ENCODE data around the gene LIAS. TPM values are rescaled to one million over a fixed set of nuclear protein-coding genes. Genes with fewer than 3 reads are reported as not detected.
"Not testable (repeated sequence)": the region's sequence is repeated elsewhere in the genome, so short reads cannot be mapped to it uniquely, and the experiment has no call there.

LIAS gene
- total RNA-seq (ENCODE audit: low replicate concordance): 21.0 and 22.0 TPM in 2 replicates
- long read RNA-seq, full-length matches to known transcripts: 46 of 51 reads
- long read RNA-seq, partial matches to known transcripts: 2 of 51 reads
- long read RNA-seq, other reads (novel, unspliced or antisense): 3 of 51 reads

- no peaks in the 10 kb centered on the region for H3K27me3 Mint-ChIP-seq
- no peak for TF ChIP-seq CTCF (conservative IDR thresholded peaks at IDR 0.05)
- peak within 1 kb of the TSS; percentile 99 for H3K27ac Mint-ChIP-seq
- peaks cover 4% of the 10 kb centered on the region for H3K4me1 Mint-ChIP-seq (ENCODE audit: unreplicated experiment)
- no peaks in the 10 kb centered on the region for H3K9me3 Mint-ChIP-seq
- peak; percentile 95 for DNase-seq (ENCODE audit: extremely low spot score, unreplicated experiment)
- peaks cover 40% of the 10 kb centered on the region for H3K36me3 Mint-ChIP-seq
- H3K4me3 Mint-ChIP-seq: peak within 1 kb of the TSS; percentile 98
Measured at GRCh38 chr4:39458505-39459300, at the start of gene LIAS, which contains the start of gene RPL9. LIAS (plus strand) TSS chr4:39459056; CDS start chr4:39459118, 62 bp downstream. RPL9 (minus strand) TSS chr4:39458922; CDS start chr4:39458439, 483 bp downstream.

- TF ChIP-seq CTCF (conservative IDR thresholded peaks at IDR 0.05): peak; percentile 15
- H3K9me3 Mint-ChIP-seq: no peaks in the 10 kb centered on the region
- H3K27me3 Mint-ChIP-seq: no peaks in the 10 kb centered on the region
- H3K4me3 Mint-ChIP-seq: no peak overlapping the region
- H3K4me1 Mint-ChIP-seq (ENCODE audit: unreplicated experiment): peaks cover 11% of the 10 kb centered on the region
- DNase-seq (ENCODE audit: extremely low spot score, unreplicated experiment): no peak
- no peaks in the 10 kb centered on the region for H3K36me3 Mint-ChIP-seq
- no peak overlapping the region for H3K27ac Mint-ChIP-seq
Measured at GRCh38 chr4:39410415-39410814, 48.4 kb upstream of the LIAS start.

GRCh38 chr4:39411561-39411960, 47.3 kb upstream of the LIAS start:
- H3K9me3 Mint-ChIP-seq; H3K27me3 Mint-ChIP-seq; H3K4me3 Mint-ChIP-seq; H3K27ac Mint-ChIP-seq; DNase-seq (ENCODE audit: extremely low spot score, unreplicated experiment); H3K36me3 Mint-ChIP-seq: not testable (repeated sequence)
- H3K4me1 Mint-ChIP-seq (ENCODE audit: unreplicated experiment): peaks cover 10% of the 10 kb centered on the region

GRCh38 chr4:39415678-39416283, 43.1 kb upstream of the LIAS start:
- H3K27me3 Mint-ChIP-seq: no peaks in the 10 kb centered on the region
- no peak overlapping the region for H3K4me3 Mint-ChIP-seq
- no peaks in the 10 kb centered on the region for H3K36me3 Mint-ChIP-seq
- H3K4me1 Mint-ChIP-seq (ENCODE audit: unreplicated experiment): no peaks in the 10 kb centered on the region
- DNase-seq (ENCODE audit: extremely low spot score, unreplicated experiment): no peak
- TF ChIP-seq CTCF (conservative IDR thresholded peaks at IDR 0.05): no peak
- H3K9me3 Mint-ChIP-seq: no peaks in the 10 kb centered on the region
- no peak overlapping the region for H3K27ac Mint-ChIP-seq

- H3K9me3 Mint-ChIP-seq: no peaks in the 10 kb centered on the region
- H3K4me3 Mint-ChIP-seq: no peak overlapping the region
- H3K27me3 Mint-ChIP-seq: no peaks in the 10 kb centered on the region
- TF ChIP-seq CTCF (conservative IDR thresholded peaks at IDR 0.05): no peak
- DNase-seq (ENCODE audit: extremely low spot score, unreplicated experiment): no peak
- no peaks in the 10 kb centered on the region for H3K36me3 Mint-ChIP-seq
- no peak overlapping the region for H3K27ac Mint-ChIP-seq
- H3K4me1 Mint-ChIP-seq (ENCODE audit: unreplicated experiment): no peaks in the 10 kb centered on the region
Measured at GRCh38 chr4:39422247-39422646, 36.6 kb upstream of the LIAS start.

GRCh38 chr4:39425297-39425696, 33.6 kb upstream of the LIAS start:
- H3K36me3 Mint-ChIP-seq; H3K27me3 Mint-ChIP-seq; DNase-seq (ENCODE audit: extremely low spot score, unreplicated experiment); H3K27ac Mint-ChIP-seq; H3K4me3 Mint-ChIP-seq; H3K4me1 Mint-ChIP-seq (ENCODE audit: unreplicated experiment); H3K9me3 Mint-ChIP-seq: not testable (repeated sequence)

Data from type B pancreatic cell (in vitro differentiated cells).